GM23338 (cell line): ENCODE data around the gene EHD2.

Experiments used
- CREB1 ChIP-seq: fragments of 250-450 bp; sonication (Bioruptor Pico); IDR thresholded peaks from 2 replicates; pipeline ENCODE4 v1.5.0; 2020; ENCODE audit warnings: low read depth, mild to moderate bottlenecking, moderate library complexity
- CTCF ChIP-seq, 2 experiments: fragments of 200-600 bp in 1 of 2; sonication (generic) in 1 of 2; conservative IDR thresholded peaks; 2 replicates each; pipeline versions ENCODE4 v1.5.1 to v1.6.1; 2016 to 2017; ENCODE audit warnings: antibody characterized with exemption in 2 of 2, low read depth in 2 of 2, mild to moderate bottlenecking in 2 of 2, moderate library complexity in 1 of 2
- ETS1 ChIP-seq: IDR thresholded peaks from 2 replicates; pipeline ENCODE4 v1.6.1; 2016; ENCODE audit warnings: antibody characterized with exemption
- EZH2 ChIP-seq: fragments of 200-600 bp; sonication (generic); IDR thresholded peaks from one replicate; pipeline ENCODE4 v1.8.0; 2017; ENCODE audit warnings: antibody characterized with exemption, mild to moderate bottlenecking, low read depth; ENCODE audit not compliant: unreplicated experiment
- EZH2phosphoT487 ChIP-seq: fragments of 200-600 bp; sonication (generic); IDR thresholded peaks from one replicate; pipeline ENCODE4 v1.8.1; 2018; ENCODE audit warnings: antibody characterized with exemption; ENCODE audit not compliant: unreplicated experiment
- NANOG ChIP-seq: IDR thresholded peaks from 2 replicates; pipeline ENCODE4 v1.6.1; 2016; ENCODE audit warnings: antibody characterized with exemption, borderline replicate concordance
- POLR2AphosphoS5 ChIP-seq: IDR thresholded peaks from 2 replicates; pipeline ENCODE4 v1.6.1; 2016; ENCODE audit warnings: antibody characterized with exemption, low read depth
- REST ChIP-seq: IDR thresholded peaks from one replicate; pipeline ENCODE4 v1.6.1; 2018; ENCODE audit warnings: antibody characterized with exemption; ENCODE audit not compliant: unreplicated experiment
- ZNF114 ChIP-seq: fragments of 250-450 bp; sonication (Bioruptor Pico); IDR thresholded peaks from 2 replicates; pipeline ENCODE4 v1.5.0; 2020; ENCODE audit warnings: mild to moderate bottlenecking, moderate library complexity
- ZNF331 ChIP-seq: fragments of 250-450 bp; sonication (Bioruptor Pico); IDR thresholded peaks from 2 replicates; pipeline ENCODE4 v1.5.0; 2020; ENCODE audit warnings: low read depth, mild to moderate bottlenecking, moderate library complexity
- ZNF462 ChIP-seq: fragments of 250-450 bp; sonication (Bioruptor Pico); IDR thresholded peaks from 2 replicates; pipeline ENCODE4 v1.5.0; 2020; ENCODE audit warnings: mild to moderate bottlenecking, moderate library complexity

GRCh38 chr19:47762151-47762550 is 48.9 kb downstream of the EHD2 start:
- TF ChIP-seq ZNF114 (CRISPR knock-in tag), result no peak
- no peak for TF ChIP-seq EZH2
- TF ChIP-seq CTCF (conservative IDR thresholded peaks at IDR 0.05; ENCODE audit: low read depth in 2 of 2), result no peak
- no peak for TF ChIP-seq REST
- TF ChIP-seq CREB1, result no peak
- no peak for TF ChIP-seq ZNF462 (CRISPR knock-in tag)
- TF ChIP-seq EZH2phosphoT487, result no peak
- no peak for TF ChIP-seq ZNF331 (CRISPR knock-in tag)
- TF ChIP-seq NANOG, result no peak
- TF ChIP-seq POLR2AphosphoS5, result no peak
- TF ChIP-seq ETS1, result no peak
